Keratinocyte (primary cell): ENCODE measurements around the gene DPYD. TPM values are rescaled to one million over a fixed set of nuclear protein-coding genes. Genes with fewer than 3 reads are reported as not detected.

Source experiments
- DNase-seq: peaks from one replicate; pipeline ENCODE4 v3.0.0-alpha.2; 2011; ENCODE audit warnings: low read depth, missing footprints, low spot score
- FAIRE-seq: peaks from 2 replicates; lab custom pipeline; 2011; peaks lifted over from hg19 to GRCh38; lab: Jason Lieb, UNC
- H2AFZ ChIP-seq: 2 replicates; pipeline ENCODE4 v1.6.0; 2012; ENCODE audit warnings: low read length, control low read depth, inconsistent platforms; ENCODE audit not compliant: control insufficient read depth
- H3K27ac ChIP-seq: 2 replicates; pipeline ENCODE4 v1.5.1; 2011; ENCODE audit warnings: low read length; ENCODE audit not compliant: control insufficient read depth, insufficient read depth
- H3K27me3 ChIP-seq: 3 replicates; pipeline ENCODE4 v1.6.0; 2011; ENCODE audit warnings: low read length; ENCODE audit not compliant: control insufficient read depth, insufficient read depth; ENCODE audit errors: extremely low read depth
- H3K36me3 ChIP-seq, 2 experiments: 2 replicates in 1 of 2; 3 replicates in 1 of 2; pipeline ENCODE4 v1.5.1; 2011; ENCODE audit warnings: low read length in 2 of 2, mild to moderate bottlenecking in 1 of 2; ENCODE audit not compliant: control insufficient read depth in 2 of 2, insufficient read depth in 2 of 2; ENCODE audit errors: extremely low read depth in 1 of 2
- H3K4me1 ChIP-seq: 3 replicates; pipeline ENCODE4 v1.5.1; 2011; ENCODE audit warnings: low read length; ENCODE audit not compliant: control insufficient read depth, insufficient read depth; ENCODE audit errors: extremely low read depth
- H3K4me2 ChIP-seq: 3 replicates; pipeline ENCODE4 v1.6.0; 2011; ENCODE audit warnings: low read depth, low read length; ENCODE audit not compliant: control insufficient read depth, insufficient read depth; ENCODE audit errors: extremely low read depth
- H3K4me3 ChIP-seq, 3 experiments: fragments of 200-600 bp in 1 of 3; sonication (generic) in 1 of 3; 2 replicates in 2 of 3; 3 replicates in 1 of 3; pipeline ENCODE4 v1.5.1; 2011 to 2016; ENCODE audit warnings: low read length in 3 of 3, mild to moderate bottlenecking in 3 of 3, control low read depth in 2 of 3, inconsistent platforms in 1 of 3, low read depth in 1 of 3, mixed read lengths in 1 of 3, mixed run types in 1 of 3, moderate library complexity in 1 of 3; ENCODE audit not compliant: control insufficient read depth in 2 of 3, insufficient read depth in 2 of 3; ENCODE audit errors: extremely low read depth in 1 of 3
- H3K79me2 ChIP-seq: 2 replicates; pipeline ENCODE4 v1.6.0; 2012; ENCODE audit warnings: low read length; ENCODE audit not compliant: control insufficient read depth, insufficient read depth
- H3K9ac ChIP-seq: 3 replicates; pipeline ENCODE4 v1.6.0; 2011; ENCODE audit warnings: low read length; ENCODE audit not compliant: control insufficient read depth, insufficient read depth; ENCODE audit errors: extremely low read depth
- H3K9me1 ChIP-seq: 3 replicates; pipeline ENCODE4 v1.6.0; 2011; ENCODE audit warnings: low read length; ENCODE audit not compliant: control insufficient read depth, insufficient read depth; ENCODE audit errors: extremely low read depth
- H3K9me3 ChIP-seq: 2 replicates; pipeline ENCODE4 v1.5.1; 2012; ENCODE audit warnings: low read depth, low read length; ENCODE audit not compliant: control insufficient read depth
- H4K20me1 ChIP-seq: 3 replicates; pipeline ENCODE4 v1.6.0; 2011; ENCODE audit warnings: low read length; ENCODE audit not compliant: control insufficient read depth, insufficient read depth; ENCODE audit errors: extremely low read depth
- EZH2 ChIP-seq: IDR thresholded peaks from one replicate; pipeline ENCODE4 v1.6.1; 2012; ENCODE audit warnings: inconsistent platforms, mild to moderate bottlenecking, low read length, moderate library complexity
- dilution Hi-C: fragments of 300-500 bp; cut with MboI; formaldehyde crosslinking; loops from one replicate; pipeline ENCODE4 v1.7.0; 2020; ENCODE audit warnings: low sequenced_read_pairs; ENCODE audit not compliant: extremely low pct_ligation_motif_present
- polyA plus RNA-seq, 5 experiments: library from polyadenylated mRNA; depleted of rRNA in 3 of 5; stranded (reverse) in 3 of 5; stranded (forward) in 1 of 5; unstranded in 1 of 5; fragments of >200 nt; gene quantifications; 1 replicate in 1 of 5; 2 replicates in 3 of 5; 3 replicates in 1 of 5; pipeline versions ENCODE4 v1.2.1 to v1.2.3, GENCODE V29; 2011 to 2012; ENCODE audit warnings: missing spikeins in 2 of 5, low read depth in 1 of 5, low replicate concordance in 1 of 5
- TF ChIP-seq, protein P1 (sequence below), 3 experiments: IDR thresholded peaks in 1 of 3; conservative IDR thresholded peaks in 1 of 3; optimal IDR thresholded peaks in 1 of 3; 2 replicates in 2 of 3; 3 replicates in 1 of 3; pipeline versions ENCODE3 to v1.5.1; 2011; ENCODE audit warnings: low read length in 3 of 3, mild to moderate bottlenecking in 3 of 3, moderate library complexity in 2 of 3, control low read depth in 1 of 3, inconsistent platforms in 1 of 3; ENCODE audit not compliant: insufficient read depth in 2 of 3; ENCODE audit errors: extremely low read depth in 1 of 3

The DPYD gene
- polyA plus RNA-seq, 1 donor (not counting 4 experiments of a cell fraction or from before 2014, with no cell fraction given): 1.9 TPM

DNA sequence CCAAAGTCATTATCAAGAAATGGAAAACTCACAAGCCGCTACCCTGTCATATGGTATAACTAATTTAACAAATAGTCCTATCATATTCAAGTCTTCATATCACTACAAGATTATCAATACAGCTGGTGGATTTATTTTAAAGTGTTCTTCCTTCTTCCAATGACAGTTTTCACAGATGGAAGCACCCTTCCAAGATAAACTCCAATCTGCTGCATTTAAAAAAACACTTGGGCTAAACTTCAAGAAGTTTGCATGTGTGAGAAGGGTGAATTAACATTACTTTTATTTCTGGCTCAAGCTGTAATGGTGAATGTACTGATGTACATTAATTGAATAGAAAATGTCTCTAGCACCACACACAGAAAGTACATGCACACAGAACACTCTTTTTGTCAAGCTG, 192.4 kb downstream of the DPYD start:
- no peak overlapping the region for H3K4me3 ChIP-seq
- no peak overlapping the region for H3K27ac ChIP-seq
- TF ChIP-seq EZH2: no peak
- TF ChIP-seq, protein P1, sequence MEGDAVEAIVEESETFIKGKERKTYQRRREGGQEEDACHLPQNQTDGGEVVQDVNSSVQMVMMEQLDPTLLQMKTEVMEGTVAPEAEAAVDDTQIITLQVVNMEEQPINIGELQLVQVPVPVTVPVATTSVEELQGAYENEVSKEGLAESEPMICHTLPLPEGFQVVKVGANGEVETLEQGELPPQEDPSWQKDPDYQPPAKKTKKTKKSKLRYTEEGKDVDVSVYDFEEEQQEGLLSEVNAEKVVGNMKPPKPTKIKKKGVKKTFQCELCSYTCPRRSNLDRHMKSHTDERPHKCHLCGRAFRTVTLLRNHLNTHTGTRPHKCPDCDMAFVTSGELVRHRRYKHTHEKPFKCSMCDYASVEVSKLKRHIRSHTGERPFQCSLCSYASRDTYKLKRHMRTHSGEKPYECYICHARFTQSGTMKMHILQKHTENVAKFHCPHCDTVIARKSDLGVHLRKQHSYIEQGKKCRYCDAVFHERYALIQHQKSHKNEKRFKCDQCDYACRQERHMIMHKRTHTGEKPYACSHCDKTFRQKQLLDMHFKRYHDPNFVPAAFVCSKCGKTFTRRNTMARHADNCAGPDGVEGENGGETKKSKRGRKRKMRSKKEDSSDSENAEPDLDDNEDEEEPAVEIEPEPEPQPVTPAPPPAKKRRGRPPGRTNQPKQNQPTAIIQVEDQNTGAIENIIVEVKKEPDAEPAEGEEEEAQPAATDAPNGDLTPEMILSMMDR (optimal IDR thresholded peaks at IDR 0.05 in 1 of 3, IDR thresholded peaks at IDR 0.05 in 1 of 3, conservative IDR thresholded peaks at IDR 0.05 in 1 of 3; ENCODE audit: extremely low read depth in 1 of 3, insufficient read depth in 2 of 3, low read length in 3 of 3): no peak
- FAIRE-seq: no peak
- no peaks in the 10 kb centered on the region for H3K9me3 ChIP-seq
- no peak overlapping the region for H3K4me2 ChIP-seq
- H4K20me1 ChIP-seq: no peaks in the 10 kb centered on the region
- H2AFZ ChIP-seq: no peak overlapping the region
- no peak overlapping the region for H3K9ac ChIP-seq
- no peaks in the 10 kb centered on the region for H3K36me3 ChIP-seq
- no peaks in the 10 kb centered on the region for H3K9me1 ChIP-seq
- H3K27me3 ChIP-seq: no peaks in the 10 kb centered on the region
- dilution Hi-C loops: no loop called here
- no peak for DNase-seq
- H3K79me2 ChIP-seq: no peaks in the 10 kb centered on the region
- no peaks in the 10 kb centered on the region for H3K4me1 ChIP-seq

DNA sequence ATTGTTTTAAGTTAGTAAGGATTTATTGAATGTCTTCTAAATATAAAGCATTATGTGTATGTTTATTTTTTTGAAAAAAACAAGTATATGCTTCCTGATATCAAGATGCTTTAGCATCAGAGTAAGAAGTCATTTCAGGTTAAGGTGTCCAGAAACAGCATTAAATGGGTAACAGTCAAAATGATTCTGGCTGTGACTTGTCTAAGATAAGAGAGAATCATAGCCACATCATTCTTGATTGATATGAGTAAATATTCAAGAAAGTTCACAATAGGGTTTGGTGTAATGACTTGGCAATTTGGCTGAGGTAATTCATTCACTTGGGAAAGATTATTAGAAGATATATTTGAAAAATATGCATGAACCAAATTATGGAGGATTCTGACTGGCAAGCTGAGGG, 193.8 kb downstream of the DPYD start:
- no peak for TF ChIP-seq EZH2
- TF ChIP-seq, protein P1 (optimal IDR thresholded peaks at IDR 0.05 in 1 of 3, IDR thresholded peaks at IDR 0.05 in 1 of 3, conservative IDR thresholded peaks at IDR 0.05 in 1 of 3; ENCODE audit: extremely low read depth in 1 of 3, insufficient read depth in 2 of 3, low read length in 3 of 3): no peak
- H3K4me1 ChIP-seq: no peaks in the 10 kb centered on the region
- DNase-seq: no peak
- H3K36me3 ChIP-seq: no peaks in the 10 kb centered on the region
- H2AFZ ChIP-seq: no peak overlapping the region
- no peak overlapping the region for H3K27ac ChIP-seq
- H3K27me3 ChIP-seq: no peaks in the 10 kb centered on the region
- H3K9me3 ChIP-seq: no peaks in the 10 kb centered on the region
- H3K4me3 ChIP-seq: no peak overlapping the region
- H3K9ac ChIP-seq: no peak overlapping the region
- no peaks in the 10 kb centered on the region for H4K20me1 ChIP-seq
- no peaks in the 10 kb centered on the region for H3K9me1 ChIP-seq
- no peak overlapping the region for H3K4me2 ChIP-seq
- FAIRE-seq: no peak
- dilution Hi-C loops: no loop called here
- H3K79me2 ChIP-seq: no peaks in the 10 kb centered on the region
